H1 (cell line): ENCODE data around the gene MCC. TPM values are rescaled to one million over a fixed set of nuclear protein-coding genes. Genes with fewer than 3 reads are reported as not detected.

Experiments
- CTCF ChIA-PET: fragments of 300-600 bp; sonication (Branson Sonifier 250); formaldehyde crosslinking; loops from one replicate; lab custom pipeline; 2021; ENCODE audit not compliant: partially characterized antibody; lab: Charles Lee
- POLR2A ChIA-PET: fragments of 300-600 bp; sonication (Branson Sonifier 250); formaldehyde crosslinking; loops from one replicate; lab custom pipeline; 2021; ENCODE audit warnings: inconsistent platforms; ENCODE audit not compliant: partially characterized antibody; lab: Charles Lee
- DNase-seq, 2 experiments: peaks; one replicate each; pipeline versions ENCODE4 v3.0.0 to v3.0.0-alpha.2; 2010 to 2022; ENCODE audit warnings: low spot score in 2 of 2, low read depth in 1 of 2, mixed read lengths in 1 of 2
- FAIRE-seq: peaks from 2 replicates; lab custom pipeline; 2011; peaks lifted over from hg19 to GRCh38; lab: Jason Lieb, UNC
- H2AFZ ChIP-seq: 2 replicates; pipeline ENCODE4 v1.8.1; 2012; ENCODE audit warnings: low read length, inconsistent platforms
- H2AK5ac ChIP-seq: 2 replicates; pipeline ENCODE4 v1.6.1; 2013; ENCODE audit warnings: low read depth, low read length
- H2BK120ac ChIP-seq: replicated peaks from 2 replicates; pipeline ENCODE3; 2013; ENCODE audit warnings: low read depth, low read length, inconsistent platforms
- H2BK12ac ChIP-seq: 2 replicates; pipeline ENCODE4 v1.6.1; 2013; ENCODE audit warnings: low read depth, low read length
- H2BK15ac ChIP-seq: 2 replicates; pipeline ENCODE4 v1.6.1; 2013; ENCODE audit warnings: low read length
- H2BK20ac ChIP-seq: 2 replicates; pipeline ENCODE4 v1.6.1; 2013; ENCODE audit warnings: low read length
- H2BK5ac ChIP-seq: 2 replicates; pipeline ENCODE4 v1.6.1; 2013; ENCODE audit warnings: low read depth, low read length
- H3K14ac ChIP-seq: 2 replicates; pipeline ENCODE4 v1.6.1; 2013; ENCODE audit warnings: inconsistent platforms; ENCODE audit not compliant: insufficient read length
- H3K18ac ChIP-seq: 2 replicates; pipeline ENCODE4 v1.6.1; 2013; ENCODE audit warnings: low read length; ENCODE audit errors: extremely low read depth
- H3K23ac ChIP-seq: 2 replicates; pipeline ENCODE4 v1.6.1; 2013; ENCODE audit warnings: inconsistent platforms; ENCODE audit not compliant: insufficient read length
- H3K23me2 ChIP-seq: 2 replicates; pipeline ENCODE4 v1.6.1; 2013; ENCODE audit warnings: low read depth, low read length
- H3K27ac ChIP-seq: 2 replicates; pipeline ENCODE4 v1.6.1; 2011; ENCODE audit warnings: low read depth, low read length, inconsistent platforms
- H3K27me3 ChIP-seq, 4 experiments: replicated peaks in 1 of 4; 1 replicate in 1 of 4; 2 replicates in 3 of 4; pipeline versions ENCODE4 v1.6.1 to v1.8.1; 2011 to 2013; ENCODE audit warnings: low read length in 3 of 4, mild to moderate bottlenecking in 3 of 4, inconsistent platforms in 2 of 4, mixed read lengths in 2 of 4, moderate library complexity in 1 of 4; ENCODE audit not compliant: control insufficient read depth in 3 of 4, insufficient read depth in 3 of 4; ENCODE audit errors: extremely low read depth in 1 of 4
- H3K36me3 ChIP-seq, 4 experiments: 2 replicates each; pipeline versions ENCODE4 v1.6.1 to v1.8.1; 2011 to 2013; ENCODE audit warnings: mild to moderate bottlenecking in 4 of 4, low read length in 3 of 4, moderate library complexity in 2 of 4, control low read depth in 1 of 4, inconsistent platforms in 1 of 4; ENCODE audit not compliant: insufficient read depth in 4 of 4, control insufficient read depth in 2 of 4
- H3K4ac ChIP-seq: replicated peaks from 2 replicates; pipeline ENCODE3; 2013; ENCODE audit warnings: low read length, low read depth, mixed read lengths, inconsistent platforms; ENCODE audit not compliant: insufficient read length
- H3K4me1 ChIP-seq, 4 experiments: replicated peaks in 1 of 4; 1 replicate in 1 of 4; 2 replicates in 3 of 4; pipeline versions ENCODE4 v1.6.1 to v1.8.1; 2011 to 2013; ENCODE audit warnings: low read length in 3 of 4, inconsistent platforms in 2 of 4, mixed read lengths in 1 of 4; ENCODE audit not compliant: insufficient read depth in 4 of 4, control insufficient read depth in 3 of 4
- H3K4me2 ChIP-seq, 2 experiments: 2 replicates each; pipeline versions ENCODE4 v1.6.1 to v1.8.1; 2011 to 2013; ENCODE audit warnings: low read depth in 2 of 2, low read length in 2 of 2, control low read depth in 1 of 2, inconsistent platforms in 1 of 2, mild to moderate bottlenecking in 1 of 2; ENCODE audit not compliant: insufficient read depth in 1 of 2
- H3K4me3 ChIP-seq, 4 experiments: fragments of 200-600, 300-600 bp in 1 of 4; sonication (generic), shearing (Covaris generic), sonication (Bioruptor Twin) in 1 of 4; 2 replicates each; pipeline versions ENCODE4 v1.5.1 to v1.8.1; 2011 to 2016; ENCODE audit warnings: low read length in 4 of 4, low read depth in 3 of 4, control low read depth in 2 of 4, inconsistent platforms in 2 of 4, mild to moderate bottlenecking in 2 of 4, mixed read lengths in 1 of 4, moderate library complexity in 1 of 4; ENCODE audit not compliant: insufficient read depth in 2 of 4; ENCODE audit errors: extremely low read depth in 1 of 4
- H3K56ac ChIP-seq: replicated peaks from 2 replicates; pipeline ENCODE3; 2013; ENCODE audit warnings: low read depth, mild to moderate bottlenecking, mixed read lengths, low read length, inconsistent platforms; ENCODE audit not compliant: insufficient read length
- H3K79me1 ChIP-seq: 2 replicates; pipeline ENCODE4 v1.6.1; 2013; ENCODE audit warnings: low read depth, low read length, control low read depth
- H3K79me2 ChIP-seq, 2 experiments: 2 replicates each; pipeline versions ENCODE4 v1.6.1 to v1.8.1; 2012 to 2013; ENCODE audit warnings: low read length in 2 of 2, mild to moderate bottlenecking in 2 of 2, inconsistent platforms in 1 of 2; ENCODE audit not compliant: insufficient read depth in 2 of 2, control insufficient read depth in 1 of 2
- H3K9ac ChIP-seq, 4 experiments: replicated peaks in 1 of 4; 1 replicate in 1 of 4; 2 replicates in 3 of 4; pipeline versions ENCODE4 v1.6.1 to v1.8.1; 2011 to 2013; ENCODE audit warnings: low read depth in 3 of 4, low read length in 3 of 4, control low read depth in 2 of 4, mild to moderate bottlenecking in 2 of 4, moderate library complexity in 2 of 4, inconsistent platforms in 1 of 4; ENCODE audit errors: extremely low read depth in 1 of 4
- H3K9me3 ChIP-seq, 2 experiments: 2 replicates each; pipeline versions ENCODE4 v1.6.1 to v1.8.1; 2012 to 2013; ENCODE audit warnings: mild to moderate bottlenecking in 2 of 2, moderate library complexity in 2 of 2, control low read depth in 1 of 2, inconsistent platforms in 1 of 2, low read depth in 1 of 2, low read length in 1 of 2, mixed read lengths in 1 of 2; ENCODE audit not compliant: insufficient read depth in 2 of 2
- H4K20me1 ChIP-seq, 2 experiments: replicated peaks in 1 of 2; 2 replicates each; pipeline versions ENCODE3 to v1.8.1; 2011 to 2013; ENCODE audit warnings: inconsistent platforms in 2 of 2, low read length in 2 of 2, mild to moderate bottlenecking in 1 of 2; ENCODE audit not compliant: insufficient read depth in 2 of 2, control insufficient read depth in 1 of 2
- H4K5ac ChIP-seq: 2 replicates; pipeline ENCODE4 v1.6.1; 2013; ENCODE audit warnings: low read length, low read depth, mixed read lengths, inconsistent platforms; ENCODE audit not compliant: insufficient read length
- H4K8ac ChIP-seq: 2 replicates; pipeline ENCODE4 v1.8.0; 2013; ENCODE audit warnings: mild to moderate bottlenecking, moderate library complexity, low read length, inconsistent platforms; ENCODE audit not compliant: insufficient read depth; ENCODE audit errors: extremely low read depth
- H4K91ac ChIP-seq: replicated peaks from 2 replicates; pipeline ENCODE3; 2013; ENCODE audit warnings: low read length, mixed read lengths, inconsistent platforms; ENCODE audit not compliant: insufficient read length
- BCL11A ChIP-seq, 2 experiments: IDR thresholded peaks; one replicate each; pipeline ENCODE4 v1.6.1; 2011; ENCODE audit warnings: low read depth in 2 of 2, low read length in 2 of 2, mild to moderate bottlenecking in 2 of 2
- BRCA1 ChIP-seq: IDR thresholded peaks from 2 replicates; pipeline ENCODE4 v1.6.1; 2012; ENCODE audit warnings: low read depth, low read length, improper control_type of control experiment
- CEBPB ChIP-seq: IDR thresholded peaks from 2 replicates; pipeline ENCODE4 v1.6.1; 2012; ENCODE audit warnings: low read depth, low read length
- CHD1 ChIP-seq: IDR thresholded peaks from 2 replicates; pipeline ENCODE4 v1.6.1; 2012; ENCODE audit warnings: low read depth, low read length, improper control_type of control experiment
- GTF2F1 ChIP-seq: IDR thresholded peaks from 2 replicates; pipeline ENCODE4 v1.6.1; 2012; ENCODE audit warnings: low read depth, low read length, improper control_type of control experiment, borderline replicate concordance
- JUN ChIP-seq: IDR thresholded peaks from 2 replicates; pipeline ENCODE4 v1.6.1; 2011; ENCODE audit warnings: low read depth, mild to moderate bottlenecking, improper control_type of control experiment, low read length
- PHF8 ChIP-seq: fragments of 200-600 bp; sonication (generic); conservative IDR thresholded peaks from 2 replicates; pipeline ENCODE4 v1.7.1; 2012; ENCODE audit warnings: low read depth, mild to moderate bottlenecking, inconsistent platforms, low read length, moderate library complexity
- RAD21 ChIP-seq, 2 experiments: IDR thresholded peaks in 1 of 2; conservative IDR thresholded peaks in 1 of 2; 2 replicates each; pipeline ENCODE4 v1.6.1; 2011; ENCODE audit warnings: low read depth in 2 of 2, low read length in 2 of 2, improper control_type of control experiment in 1 of 2, inconsistent platforms in 1 of 2, mild to moderate bottlenecking in 1 of 2, moderate library complexity in 1 of 2
- RXRA ChIP-seq: IDR thresholded peaks from 2 replicates; pipeline ENCODE4 v1.6.1; 2011; ENCODE audit warnings: low read depth, mild to moderate bottlenecking, low read length, moderate library complexity; ENCODE audit not compliant: insufficient read depth
- SIRT6 ChIP-seq: IDR thresholded peaks from one replicate; pipeline ENCODE4 v1.7.1; 2012; ENCODE audit warnings: low read length, inconsistent platforms
- SP2 ChIP-seq: IDR thresholded peaks from 2 replicates; pipeline ENCODE4 v1.6.1; 2012; ENCODE audit warnings: mild to moderate bottlenecking, low read length, inconsistent platforms
- SRF ChIP-seq: IDR thresholded peaks from 2 replicates; pipeline ENCODE4 v1.6.1; 2011; ENCODE audit warnings: mild to moderate bottlenecking, low read depth, low read length, moderate library complexity
- SUZ12 ChIP-seq: fragments of 200-600 bp; sonication (generic); IDR thresholded peaks from 2 replicates; pipeline ENCODE4 v1.6.1; 2012; ENCODE audit warnings: mild to moderate bottlenecking, inconsistent platforms, low read length, moderate library complexity, mixed read lengths
- TEAD4 ChIP-seq: IDR thresholded peaks from 2 replicates; pipeline ENCODE4 v1.6.1; 2012; ENCODE audit warnings: low read depth, low read length, inconsistent platforms, mixed read lengths
- WGBS, 2 experiments: shearing (Covaris generic) in 1 of 2; methylation state at CpG; one replicate each; pipeline versions ENCODE4 v1.1.6 to v1.1.7; 2013 to 2015; ENCODE audit warnings: low lambda C conversion rate in 2 of 2, mixed read lengths in 2 of 2, inconsistent platforms in 1 of 2, low coverage in 1 of 2, missing lambda C conversion rate in 1 of 2; ENCODE audit not compliant: insufficient replicate concordance in 2 of 2, insufficient coverage in 1 of 2, insufficient read length in 1 of 2; ENCODE audit errors: extremely low coverage in 1 of 2, missing lambda C conversion rate in 1 of 2; 5-methylcytosine and 5-hydroxymethylcytosine counted together
- polyA plus RNA-seq, 7 experiments: library from polyadenylated mRNA; depleted of rRNA in 3 of 7; stranded (reverse) in 5 of 7; unstranded in 2 of 7; fragments of >200 nt in 5 of 7; fragments of 200-250 nt in 2 of 7; gene quantifications; 1 replicate in 5 of 7; 2 replicates in 1 of 7; 4 replicates in 1 of 7; pipeline versions ENCODE4 v1.2.1 to v1.2.3, GENCODE V29; 2011 to 2013; ENCODE audit warnings: missing spikeins in 2 of 7, mixed read lengths in 2 of 7
- total RNA-seq: library from RNA; stranded (reverse); fragmentation: NEBNext Ultra II Directional; extraction: Animal tissue kit (Norgen Biotek cat#: 25700); gene quantifications from 2 replicates; pipeline ENCODE4 v1.2.1, GENCODE V29; 2021
- TF ChIP-seq, protein P1 (sequence below): IDR thresholded peaks from 2 replicates; pipeline ENCODE4 v1.6.1; 2011; ENCODE audit warnings: low read depth, mild to moderate bottlenecking, low read length; ENCODE audit not compliant: insufficient read depth

Gene MCC
- total and polyA plus RNA-seq, 2 of the 8 experiments (the other 6 are each of a cell fraction or from before 2014, with no cell fraction given) = 2.6 to 18.3 TPM

DNA sequence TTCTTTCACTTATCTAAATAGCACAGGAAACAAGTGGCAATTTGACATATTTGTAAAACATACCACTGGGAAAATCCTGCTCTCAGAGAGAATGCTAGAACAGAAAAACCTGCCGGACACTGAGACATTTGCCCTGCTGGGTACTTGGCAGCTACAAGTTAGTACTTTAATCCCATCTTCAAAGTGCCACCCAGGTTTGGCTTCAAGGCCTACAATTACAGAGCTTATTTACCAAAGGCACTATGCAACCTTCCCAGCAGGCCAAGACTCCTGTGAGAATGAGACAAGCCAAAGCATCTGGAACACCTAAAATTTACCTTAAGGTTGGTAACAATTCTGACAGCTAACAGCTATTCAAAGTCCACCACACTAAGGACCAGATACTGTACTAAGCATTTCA is 131.8 kb downstream of the MCC start:
- CTCF ChIA-PET = interaction anchor here (0.6 to 1.7 kb wide), 4 partner anchors 11 to 303 kb away, joined by 3 to 5 read pairs (median 4); no protein-coding TSS in a partner anchor
- Histone ChIP-seq H3K4ac (no peak overlapping the region), H4K8ac (no peak overlapping the region), H4K20me1 (no peaks in the 10 kb centered on the region), H3K23ac (no peak overlapping the region), H2AFZ (no peak overlapping the region), H3K4me3 (no peak overlapping the region), H3K79me1 (no peaks in the 10 kb centered on the region), H2BK15ac (no peak overlapping the region), H4K5ac (no peak overlapping the region), H3K9me3 (no peaks in the 10 kb centered on the region), H2BK20ac (no peak overlapping the region), H3K56ac (no peak overlapping the region), H3K23me2 (no peaks in the 10 kb centered on the region), H3K4me2 (no peak overlapping the region), H2AK5ac (no peak overlapping the region), H3K18ac (no peak overlapping the region), H4K91ac (no peak overlapping the region), H3K79me2 (no peaks in the 10 kb centered on the region), H3K27ac (no peak overlapping the region), H3K36me3 (no peaks in the 10 kb centered on the region), H3K14ac (no peak overlapping the region), H3K27me3 (no peaks in the 10 kb centered on the region), H2BK120ac (no peak overlapping the region), H2BK12ac (no peak overlapping the region), H3K4me1 (no peaks in the 10 kb centered on the region), H2BK5ac (no peak overlapping the region), H3K9ac (no peak overlapping the region)
- POLR2A ChIA-PET = no interaction called here
- WGBS, 2 experiments = 100% methylated on average over 1 of the region's 1 CpG; no CpG with 5 or more reads in 1 of the 2 experiments
- DNase-seq (no peak), FAIRE-seq (no peak)
- no peak for TF ChIP-seq JUN
- TF ChIP-seq SIRT6 = no peak
- no peak for TF ChIP-seq PHF8
- TF ChIP-seq, protein P1, sequence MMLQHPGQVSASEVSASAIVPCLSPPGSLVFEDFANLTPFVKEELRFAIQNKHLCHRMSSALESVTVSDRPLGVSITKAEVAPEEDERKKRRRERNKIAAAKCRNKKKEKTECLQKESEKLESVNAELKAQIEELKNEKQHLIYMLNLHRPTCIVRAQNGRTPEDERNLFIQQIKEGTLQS = no peak
- no peak for TF ChIP-seq GTF2F1
- no peak for TF ChIP-seq CEBPB
- TF ChIP-seq RAD21 (IDR thresholded peaks at IDR 0.05 in 1 of 2, conservative IDR thresholded peaks at IDR 0.05 in 1 of 2; ENCODE audit: low read depth in 2 of 2, low read length in 2 of 2) = no peak
- no peak for TF ChIP-seq SP2
- no peak for TF ChIP-seq TEAD4
- TF ChIP-seq BCL11A (IDR thresholded peaks at IDR 0.05; ENCODE audit: low read depth in 2 of 2, low read length in 2 of 2) = no peak
- TF ChIP-seq SUZ12 = no peak
- TF ChIP-seq BRCA1 = no peak
- TF ChIP-seq RXRA = no peak
- no peak for TF ChIP-seq SRF
- TF ChIP-seq CHD1 = no peak
